AG04449 (cell line): ENCODE measurements around the gene LHX2.

Experiments used
- CTCF ChIA-PET: fragments of 350-600 bp; formaldehyde crosslinking; extraction: SDS; loops from one replicate; lab custom pipeline; 2021; ENCODE audit warnings: antibody characterized with exemption; lab: Yijun Ruan, JAX
- POLR2A ChIA-PET: fragments of 400-600, 350-600 bp; formaldehyde crosslinking; extraction: SDS; loops from one replicate; lab custom pipeline; 2020; ENCODE audit warnings: antibody characterized with exemption, inconsistent platforms; lab: Yijun Ruan, JAX
- DNase-seq: peaks from one replicate; pipeline ENCODE4 v3.0.0-alpha.2; 2010; ENCODE audit warnings: low read depth, low spot score
- H3K4me3 ChIP-seq: 2 replicates; pipeline ENCODE4 v1.5.1; 2011; ENCODE audit warnings: low read depth, mild to moderate bottlenecking, control low read depth, low read length
- TF ChIP-seq, protein P1 (sequence below): IDR thresholded peaks from one replicate; pipeline ENCODE4 v1.5.1; 2011; ENCODE audit warnings: mild to moderate bottlenecking, moderate library complexity, low read length, control low read depth, inconsistent platforms; ENCODE audit not compliant: insufficient read depth; ENCODE audit errors: missing control alignments

The LHX2 gene

DNA sequence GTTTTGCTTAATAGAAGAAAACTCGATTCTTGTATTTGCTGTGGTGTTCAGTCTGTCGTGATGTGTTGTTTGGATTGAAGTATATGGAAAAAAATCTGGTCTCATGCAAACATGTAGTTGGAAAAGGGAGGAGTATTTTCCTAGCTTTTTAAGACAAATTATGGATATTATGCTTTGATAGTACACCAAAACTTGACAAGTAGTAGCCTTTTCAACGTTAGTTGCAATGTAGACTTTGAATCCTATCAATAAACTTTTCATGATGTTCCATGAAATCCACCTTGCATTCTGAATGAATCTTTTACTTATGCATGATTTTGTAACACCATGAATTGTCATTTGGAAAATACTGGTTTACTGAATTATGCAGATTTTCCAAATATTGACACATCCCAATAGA is 64.2 kb downstream of the LHX2 start:
- POLR2A ChIA-PET: no interaction called here
- no peak overlapping the region for H3K4me3 ChIP-seq
- CTCF ChIA-PET: no interaction called here
- TF ChIP-seq, protein P1, sequence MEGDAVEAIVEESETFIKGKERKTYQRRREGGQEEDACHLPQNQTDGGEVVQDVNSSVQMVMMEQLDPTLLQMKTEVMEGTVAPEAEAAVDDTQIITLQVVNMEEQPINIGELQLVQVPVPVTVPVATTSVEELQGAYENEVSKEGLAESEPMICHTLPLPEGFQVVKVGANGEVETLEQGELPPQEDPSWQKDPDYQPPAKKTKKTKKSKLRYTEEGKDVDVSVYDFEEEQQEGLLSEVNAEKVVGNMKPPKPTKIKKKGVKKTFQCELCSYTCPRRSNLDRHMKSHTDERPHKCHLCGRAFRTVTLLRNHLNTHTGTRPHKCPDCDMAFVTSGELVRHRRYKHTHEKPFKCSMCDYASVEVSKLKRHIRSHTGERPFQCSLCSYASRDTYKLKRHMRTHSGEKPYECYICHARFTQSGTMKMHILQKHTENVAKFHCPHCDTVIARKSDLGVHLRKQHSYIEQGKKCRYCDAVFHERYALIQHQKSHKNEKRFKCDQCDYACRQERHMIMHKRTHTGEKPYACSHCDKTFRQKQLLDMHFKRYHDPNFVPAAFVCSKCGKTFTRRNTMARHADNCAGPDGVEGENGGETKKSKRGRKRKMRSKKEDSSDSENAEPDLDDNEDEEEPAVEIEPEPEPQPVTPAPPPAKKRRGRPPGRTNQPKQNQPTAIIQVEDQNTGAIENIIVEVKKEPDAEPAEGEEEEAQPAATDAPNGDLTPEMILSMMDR: no peak
- DNase-seq: no peak

DNA sequence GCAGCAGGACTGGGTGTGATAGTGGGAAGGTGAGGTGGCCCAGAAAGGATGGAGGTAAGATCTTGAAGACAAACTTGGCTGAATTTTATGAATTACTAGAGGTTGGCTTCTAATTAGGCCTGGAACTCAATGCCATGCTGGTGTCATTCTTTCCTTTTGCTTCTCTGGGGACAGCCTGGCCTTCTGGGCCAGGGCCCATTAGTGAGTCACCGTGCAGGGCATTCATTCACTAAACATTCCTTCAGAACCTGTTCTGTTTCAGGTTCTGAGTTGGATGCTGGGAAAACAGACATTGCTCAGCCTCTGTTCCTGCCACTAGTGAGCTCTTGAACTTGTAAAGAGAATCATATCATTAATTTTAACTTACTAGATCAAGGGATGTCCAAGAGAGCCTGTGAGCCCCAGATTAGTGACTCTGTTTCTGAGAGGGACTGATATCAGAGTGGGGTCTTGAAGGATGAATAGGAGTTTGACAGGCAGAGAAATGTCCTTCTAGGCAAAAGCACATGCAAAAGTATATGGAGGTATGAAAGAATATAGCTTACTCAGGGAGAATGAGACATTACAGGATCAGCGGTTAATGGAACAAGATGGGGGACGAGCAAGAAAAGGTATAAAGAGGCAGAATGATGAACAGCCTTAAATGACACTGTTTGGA is 66.5 kb downstream of the LHX2 start:
- H3K4me3 ChIP-seq: no peak overlapping the region
- ChIA-PET POLR2A (no interaction called here), CTCF (interaction anchor here (2.5 kb wide), 1 partner anchor 37 kb away, joined by 9 read pairs; no protein-coding TSS in a partner anchor)
- no peak for DNase-seq
- TF ChIP-seq, protein P1: no peak

DNA sequence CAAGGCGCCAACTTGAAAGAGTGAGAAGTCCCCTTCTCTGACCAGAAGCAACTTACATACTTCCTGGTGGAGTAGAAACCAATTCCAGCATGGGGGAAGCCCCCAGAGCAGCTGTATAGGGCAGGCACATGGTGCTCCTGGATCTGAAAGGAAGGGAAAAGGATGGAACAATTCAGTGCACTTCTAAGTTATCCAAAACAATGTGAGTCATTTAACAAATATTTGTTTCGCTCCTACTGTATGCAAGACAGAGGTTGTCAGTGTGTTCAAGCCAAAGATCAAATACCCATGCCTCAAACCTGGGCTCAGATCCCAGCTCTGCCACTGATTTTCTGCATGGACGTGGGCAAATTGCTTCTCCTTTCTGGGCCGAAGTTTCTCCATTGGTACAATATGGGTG is 67.1 kb downstream of the LHX2 start:
- no peak overlapping the region for H3K4me3 ChIP-seq
- CTCF ChIA-PET: interaction anchor here (2.5 kb wide), 1 partner anchor 38 kb away, joined by 9 read pairs; no protein-coding TSS in a partner anchor
- no peak for DNase-seq
- POLR2A ChIA-PET: no interaction called here
- TF ChIP-seq, protein P1: no peak

DNA sequence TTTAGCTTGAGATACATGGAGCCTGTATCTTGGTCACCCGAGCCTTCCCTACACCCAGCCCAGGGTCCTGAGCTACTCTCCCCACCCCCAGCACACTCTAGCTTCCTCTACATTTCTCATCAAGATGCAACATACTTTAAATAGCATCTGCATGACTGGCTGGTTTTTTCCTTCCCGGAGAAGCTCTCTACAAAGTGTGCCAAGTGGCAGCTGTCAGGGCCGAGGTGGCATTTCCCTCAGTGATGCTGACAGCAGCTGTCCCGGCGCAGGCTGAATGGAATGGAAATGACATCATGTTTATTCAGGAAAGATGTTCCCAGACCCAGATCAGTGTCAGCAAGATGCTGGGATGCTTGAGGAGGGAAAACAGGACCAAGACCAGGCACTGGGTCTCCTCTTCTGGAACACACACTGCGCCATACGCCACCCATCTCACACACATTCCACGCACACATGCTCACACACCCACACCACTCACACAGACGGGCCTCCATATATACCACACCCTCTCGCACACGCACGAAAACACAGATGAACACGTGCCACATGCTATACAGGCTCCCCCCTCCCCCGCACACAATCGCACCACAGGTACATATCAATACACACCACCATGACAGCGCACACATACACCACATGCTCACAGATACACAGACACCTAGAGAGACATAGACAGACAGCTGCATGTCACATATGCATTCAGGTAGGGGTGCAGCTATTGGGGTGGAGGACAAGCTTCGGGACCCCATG is 67.8 kb downstream of the LHX2 start:
- H3K4me3 ChIP-seq: no peak overlapping the region
- ChIA-PET POLR2A (no interaction called here), CTCF (interaction anchor here (1.2 to 2.5 kb wide), 2 partner anchors 39 to 539 kb away, joined by 3 to 9 read pairs; no protein-coding TSS in a partner anchor)
- TF ChIP-seq, protein P1: no peak
- DNase-seq: no peak

DNA sequence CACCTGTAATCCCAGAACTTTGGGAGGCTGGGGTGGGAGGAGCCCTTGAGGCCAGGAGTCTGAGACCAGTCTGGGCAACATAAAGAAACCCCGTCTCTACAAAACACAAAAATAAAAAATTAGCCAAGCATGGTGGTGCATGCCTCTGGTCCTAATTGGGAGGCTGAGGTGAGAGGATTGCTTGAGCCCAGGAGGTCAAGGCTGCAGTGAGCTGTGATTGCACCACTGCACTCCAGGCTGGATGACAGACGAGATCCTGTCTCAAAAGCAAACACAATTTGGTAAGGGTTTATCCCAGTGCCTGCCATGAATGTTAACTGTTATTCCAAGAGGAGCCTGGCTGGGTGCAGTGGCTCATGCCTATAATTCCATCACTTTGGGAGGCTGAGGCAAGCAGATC is 71.1 kb downstream of the LHX2 start:
- CTCF ChIA-PET: no interaction called here
- TF ChIP-seq, protein P1: no peak
- DNase-seq: no peak
- POLR2A ChIA-PET: no interaction called here
- H3K4me3 ChIP-seq: no peak overlapping the region
